ENCODE measurements around the gene KIAA1549. TPM values are rescaled to one million over a fixed set of nuclear protein-coding genes. Genes with fewer than 3 reads are reported as not detected.
A peak's percentile ranks its signal among the peaks of the same experiment; 100 is the strongest.

KIAA1549 gene
- total and polyA plus RNA-seq, 7 experiments from 2014 or later, result 0.16 to 0.56 (median 0.25) TPM; not detected in 3

GRCh38 chr7:138929969-138930368, 51.2 kb downstream of the KIAA1549 start:
- peaks cover 0 to 8% (median 0%) of the 10 kb centered on the region in 7 donors for H3K4me1 Mint-ChIP-seq
- ATAC-seq, result no peak
- Histone ChIP-seq H3K36me3 (ENCODE audit: control insufficient read depth in 2 of 3, insufficient read depth in 3 of 3, low read length in 3 of 3) (no peaks in the 10 kb centered on the region), H3K9me3 (ENCODE audit: control insufficient read depth in 2 of 3, low read length in 3 of 3) (no peaks in the 10 kb centered on the region), H3K4me3 (ENCODE audit: low read length) (no peak overlapping the region), H3K27me3 (ENCODE audit: control insufficient read depth in 2 of 2, insufficient read depth in 2 of 2, low read length in 2 of 2) (no peaks in the 10 kb centered on the region), H3K27ac (ENCODE audit: low read depth, low read length) (no peak overlapping the region), H3K4me1 (ENCODE audit: control insufficient read depth in 2 of 2, insufficient read depth in 2 of 2, low read length in 2 of 2) (no peaks in the 10 kb centered on the region)
- intact Hi-C loops (cut with micrococcal nuclease), result no loop called here
- no peaks in the 10 kb centered on the region for H3K9me3 Mint-ChIP-seq
- peaks cover 0 to 14% (median 0%) of the 10 kb centered on the region in 5 donors for H3K27me3 Mint-ChIP-seq
- POLR2A ChIA-PET, result no interaction called here
- DNase-seq, result no peak
- CTCF ChIA-PET, result no interaction called here
- H3K4me3 Mint-ChIP-seq, result no peak overlapping the region
- H3K27ac Mint-ChIP-seq, result no peak overlapping the region
- H3K36me3 Mint-ChIP-seq, result no peaks in the 10 kb centered on the region

GRCh38 chr7:138926241-138926612, 55.0 kb downstream of the KIAA1549 start:
- peaks cover 0 to 3% (median 0%) of the 10 kb centered on the region in 5 donors for H3K27me3 Mint-ChIP-seq
- POLR2A ChIA-PET, result no interaction called here
- H3K9me3 ChIP-seq (ENCODE audit: control insufficient read depth in 2 of 3, low read length in 3 of 3), result no peaks in the 10 kb centered on the region
- CTCF ChIA-PET, result no interaction called here
- H3K36me3 ChIP-seq (ENCODE audit: control insufficient read depth in 2 of 3, insufficient read depth in 3 of 3, low read length in 3 of 3), result no peaks in the 10 kb centered on the region
- intact Hi-C loops (cut with micrococcal nuclease), result no loop called here
- no peaks in the 10 kb centered on the region for H3K4me1 ChIP-seq (ENCODE audit: control insufficient read depth in 2 of 2, insufficient read depth in 2 of 2, low read length in 2 of 2)
- ATAC-seq, result no peak
- H3K9me3 Mint-ChIP-seq, result no peaks in the 10 kb centered on the region
- DNase-seq, result no peak
- no peak overlapping the region for H3K27ac ChIP-seq (ENCODE audit: low read depth, low read length)
- H3K4me3 ChIP-seq (ENCODE audit: low read length), result no peak overlapping the region
- H3K4me1 Mint-ChIP-seq, result peaks cover 0 to 8% (median 0%) of the 10 kb centered on the region in 7 donors
- H3K36me3 Mint-ChIP-seq, result no peaks in the 10 kb centered on the region
- H3K4me3 Mint-ChIP-seq, result no peak overlapping the region
- H3K27ac Mint-ChIP-seq, result peak overlapping the region in 1 of 9 donors; percentile 25
- H3K27me3 ChIP-seq (ENCODE audit: control insufficient read depth in 2 of 2, insufficient read depth in 2 of 2, low read length in 2 of 2), result no peaks in the 10 kb centered on the region

GRCh38 chr7:138924501-138925225, 56.5 kb downstream of the KIAA1549 start:
- intact Hi-C loops (cut with micrococcal nuclease), result no loop called here
- peaks cover 0 to 5% of the 10 kb centered on the region in 2 donors for H3K4me1 ChIP-seq (ENCODE audit: control insufficient read depth in 2 of 2, insufficient read depth in 2 of 2, low read length in 2 of 2)
- no peaks in the 10 kb centered on the region for H3K36me3 Mint-ChIP-seq

GRCh38 chr7:138921277-138921676, 59.9 kb downstream of the KIAA1549 start:
- no peak for DNase-seq
- H3K4me3 Mint-ChIP-seq, result no peak overlapping the region
- intact Hi-C loops (cut with micrococcal nuclease), result no loop called here
- H3K27me3 Mint-ChIP-seq, result peaks cover 0 to 3% (median 0%) of the 10 kb centered on the region in 5 donors
- no peak overlapping the region for H3K4me3 ChIP-seq (ENCODE audit: low read length)
- H3K4me1 ChIP-seq (ENCODE audit: control insufficient read depth in 2 of 2, insufficient read depth in 2 of 2, low read length in 2 of 2), result peaks cover 0 to 9% of the 10 kb centered on the region in 2 donors
- no peaks in the 10 kb centered on the region for H3K27me3 ChIP-seq (ENCODE audit: control insufficient read depth in 2 of 2, insufficient read depth in 2 of 2, low read length in 2 of 2)
- ATAC-seq, result no peak
- H3K9me3 ChIP-seq (ENCODE audit: control insufficient read depth in 2 of 3, low read length in 3 of 3), result no peaks in the 10 kb centered on the region
- H3K27ac Mint-ChIP-seq, result no peak overlapping the region
- H3K9me3 Mint-ChIP-seq, result no peaks in the 10 kb centered on the region
- ChIA-PET CTCF (no interaction called here), POLR2A (interaction anchor here (0.9 kb wide), 1 partner anchor 132 kb away, joined by 3 read pairs; no protein-coding TSS in a partner anchor)
- H3K36me3 ChIP-seq (ENCODE audit: control insufficient read depth in 2 of 3, insufficient read depth in 3 of 3, low read length in 3 of 3), result no peaks in the 10 kb centered on the region
- H3K4me1 Mint-ChIP-seq, result peaks cover 3 to 19% (median 16%) of the 10 kb centered on the region in 7 donors
- no peak overlapping the region for H3K27ac ChIP-seq (ENCODE audit: low read depth, low read length)
- no peaks in the 10 kb centered on the region for H3K36me3 Mint-ChIP-seq

More at GRCh38 chr7:138924501-138925225, 56.5 kb downstream of the KIAA1549 start:
- H3K9me3 ChIP-seq (ENCODE audit: control insufficient read depth in 2 of 3, low read length in 3 of 3), result no peaks in the 10 kb centered on the region
- H3K36me3 ChIP-seq (ENCODE audit: control insufficient read depth in 2 of 3, insufficient read depth in 3 of 3, low read length in 3 of 3), result no peaks in the 10 kb centered on the region
- no peaks in the 10 kb centered on the region for H3K27me3 ChIP-seq (ENCODE audit: control insufficient read depth in 2 of 2, insufficient read depth in 2 of 2, low read length in 2 of 2)
- H3K4me3 ChIP-seq (ENCODE audit: low read length), result no peak overlapping the region
- H3K27ac ChIP-seq (ENCODE audit: low read depth, low read length), result no peak overlapping the region
- peaks cover 3 to 13% (median 9%) of the 10 kb centered on the region in 7 donors for H3K4me1 Mint-ChIP-seq
- ChIA-PET CTCF (interaction anchor here (0.7 to 1.1 kb wide), 2 partner anchors 11 to 38 kb away, joined by 3 read pairs; no protein-coding TSS in a partner anchor), POLR2A (no interaction called here)
- ATAC-seq (no peak), DNase-seq (no peak)
- H3K27ac Mint-ChIP-seq, result no peak overlapping the region
- H3K9me3 Mint-ChIP-seq, result no peaks in the 10 kb centered on the region
- H3K4me3 Mint-ChIP-seq, result no peak overlapping the region
- peaks cover 0 to 3% (median 0%) of the 10 kb centered on the region in 5 donors for H3K27me3 Mint-ChIP-seq

GRCh38 chr7:138919911-138920310, 61.3 kb downstream of the KIAA1549 start:
- Histone ChIP-seq H3K4me3 (ENCODE audit: low read length) (no peak overlapping the region), H3K4me1 (ENCODE audit: control insufficient read depth in 2 of 2, insufficient read depth in 2 of 2, low read length in 2 of 2) (peaks cover 0 to 9% of the 10 kb centered on the region in 2 donors), H3K27ac (ENCODE audit: low read depth, low read length) (no peak overlapping the region), H3K36me3 (ENCODE audit: control insufficient read depth in 2 of 3, insufficient read depth in 3 of 3, low read length in 3 of 3) (no peaks in the 10 kb centered on the region), H3K9me3 (ENCODE audit: control insufficient read depth in 2 of 3, low read length in 3 of 3) (no peaks in the 10 kb centered on the region), H3K27me3 (ENCODE audit: control insufficient read depth in 2 of 2, insufficient read depth in 2 of 2, low read length in 2 of 2) (no peaks in the 10 kb centered on the region)
- intact Hi-C loops (cut with micrococcal nuclease), result no loop called here
- Mint-ChIP-seq H3K4me3 (peak overlapping the region in 1 of 10 donors; percentile 1), H3K27me3 (peaks cover 0 to 9% (median 0%) of the 10 kb centered on the region in 5 donors), H3K9me3 (no peaks in the 10 kb centered on the region), H3K4me1 (peaks cover 4 to 19% (median 13%) of the 10 kb centered on the region in 7 donors), H3K36me3 (no peaks in the 10 kb centered on the region), H3K27ac (peak overlapping the region in 3 of 9 donors; percentile 10 to 90 (median 12))
- ATAC-seq (no peak), DNase-seq (peak in 1 of 9 donors; percentile 18)
- POLR2A ChIA-PET, result no interaction called here
- CTCF ChIA-PET, result interaction anchor here (1.5 kb wide), 1 partner anchor 33 kb away, joined by 7 read pairs; no protein-coding TSS in a partner anchor

GRCh38 chr7:138919216-138919615, 62.0 kb downstream of the KIAA1549 start:
- ChIA-PET POLR2A (no interaction called here), CTCF (interaction anchor here (1.5 kb wide), 1 partner anchor 33 kb away, joined by 7 read pairs; no protein-coding TSS in a partner anchor)
- H3K4me1 ChIP-seq (ENCODE audit: control insufficient read depth in 2 of 2, insufficient read depth in 2 of 2, low read length in 2 of 2), result peaks cover 0 to 9% of the 10 kb centered on the region in 2 donors
- DNase-seq, result no peak
- H3K9me3 Mint-ChIP-seq, result no peaks in the 10 kb centered on the region
- H3K27me3 ChIP-seq (ENCODE audit: control insufficient read depth in 2 of 2, insufficient read depth in 2 of 2, low read length in 2 of 2), result no peaks in the 10 kb centered on the region
- H3K4me3 Mint-ChIP-seq, result no peak overlapping the region
- ATAC-seq, result no peak
- H3K36me3 ChIP-seq (ENCODE audit: control insufficient read depth in 2 of 3, insufficient read depth in 3 of 3, low read length in 3 of 3), result no peaks in the 10 kb centered on the region
- no peaks in the 10 kb centered on the region for H3K36me3 Mint-ChIP-seq
- intact Hi-C loops (cut with micrococcal nuclease), result no loop called here
- H3K4me1 Mint-ChIP-seq, result peaks cover 4 to 19% (median 14%) of the 10 kb centered on the region in 7 donors
- no peak overlapping the region for H3K27ac ChIP-seq (ENCODE audit: low read depth, low read length)
- H3K27me3 Mint-ChIP-seq, result peaks cover 0 to 16% (median 0%) of the 10 kb centered on the region in 5 donors
- H3K27ac Mint-ChIP-seq, result no peak overlapping the region
- H3K4me3 ChIP-seq (ENCODE audit: low read length), result no peak overlapping the region
- no peaks in the 10 kb centered on the region for H3K9me3 ChIP-seq (ENCODE audit: control insufficient read depth in 2 of 3, low read length in 3 of 3)

All from naive thymus-derived CD4-positive, alpha-beta T cell (primary cell).